HG03103 (cell line): ENCODE measurements around the gene DOCK3.
"Not testable (repeated sequence)": the region's sequence is repeated elsewhere in the genome, so short reads cannot be mapped to it uniquely, and the experiment has no call there.

Source experiments
- ATAC-seq: cut with Tn5 transposase; IDR thresholded peaks from one replicate; pipeline ENCODE4 v1.9.1; 2021; ENCODE audit warnings: low read depth; ENCODE audit not compliant: unreplicated experiment

DOCK3 gene

DNA sequence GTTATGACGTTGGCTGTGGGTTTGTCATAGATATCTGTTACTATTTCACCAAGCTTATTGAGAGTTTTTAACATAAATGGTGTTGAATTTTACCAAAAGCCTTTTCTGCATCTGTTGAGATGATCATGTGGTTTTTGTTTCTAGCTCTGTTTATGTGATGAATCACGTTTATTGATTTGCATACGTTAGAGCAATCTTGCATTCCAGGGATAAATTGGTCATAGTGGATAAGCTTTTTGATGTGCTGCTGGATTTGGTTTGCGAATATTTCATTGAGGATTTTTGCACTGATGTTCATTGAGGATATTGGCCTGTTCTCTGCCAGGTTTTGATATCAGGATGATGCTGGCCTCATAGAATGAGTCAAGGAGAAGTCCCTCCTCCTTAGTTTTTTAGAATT lies 117.8 kb downstream of the DOCK3 start:
- ATAC-seq: no peak

DNA sequence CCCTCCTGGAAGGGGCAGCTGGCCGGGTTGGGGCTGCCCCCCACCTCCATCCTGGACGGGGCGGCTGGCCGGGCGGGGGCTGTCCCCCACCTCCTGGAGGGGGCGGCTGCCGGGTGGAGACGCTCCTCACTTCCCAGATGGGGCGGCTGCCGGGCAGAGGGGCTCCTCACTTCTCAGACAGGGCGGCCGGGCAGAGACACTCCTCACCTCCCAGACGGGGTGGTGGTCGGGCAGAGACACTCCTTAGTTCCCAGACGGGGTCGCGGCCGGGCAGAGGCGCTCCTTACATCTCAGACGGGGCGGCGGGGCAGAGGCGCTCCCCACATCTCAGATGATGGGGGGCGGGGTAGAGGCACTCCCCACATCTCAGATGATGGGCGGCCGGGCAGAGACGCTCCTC lies 129.1 kb downstream of the DOCK3 start:
- ATAC-seq: not testable (repeated sequence)

DNA sequence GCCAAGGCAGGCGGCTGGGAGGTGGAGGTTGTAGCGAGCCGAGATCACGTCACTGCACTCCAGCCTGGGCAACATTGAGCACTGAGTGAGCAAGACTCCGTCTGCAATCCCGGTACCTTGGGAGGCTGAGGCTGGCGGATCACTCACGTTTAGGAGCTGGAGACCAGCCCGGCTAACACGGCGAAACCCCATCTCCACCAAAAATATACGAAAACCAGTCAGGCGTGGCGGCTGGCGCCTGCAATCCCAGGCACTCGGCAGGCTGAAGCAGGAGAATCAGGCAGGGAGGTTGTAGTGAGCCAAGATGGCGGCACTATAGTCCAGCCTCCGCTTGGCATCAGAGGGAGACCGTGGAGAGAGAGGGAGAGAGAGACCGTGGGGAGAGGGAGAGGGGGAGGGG lies 129.6 kb downstream of the DOCK3 start:
- not testable (repeated sequence) for ATAC-seq

DNA sequence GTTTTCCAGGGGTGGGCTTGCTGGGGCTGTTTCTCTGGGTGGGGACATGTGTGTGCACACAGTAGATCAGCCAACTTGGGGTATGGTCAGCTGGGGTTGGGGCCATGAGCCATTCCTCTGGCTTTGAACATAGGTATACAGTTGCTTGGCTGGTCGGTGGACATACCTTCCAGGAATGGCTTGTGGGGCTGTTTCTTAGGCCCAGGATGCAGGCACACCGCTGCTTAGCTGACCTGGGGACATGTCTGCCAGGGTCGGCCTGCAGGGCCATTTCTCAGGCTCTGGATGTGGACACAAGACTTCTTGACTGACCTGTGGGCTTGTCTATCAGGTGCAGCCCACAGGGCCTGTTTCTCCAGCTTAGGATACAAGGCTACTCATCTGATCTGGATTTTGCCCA lies 130.6 kb downstream of the DOCK3 start:
- no peak for ATAC-seq

DNA sequence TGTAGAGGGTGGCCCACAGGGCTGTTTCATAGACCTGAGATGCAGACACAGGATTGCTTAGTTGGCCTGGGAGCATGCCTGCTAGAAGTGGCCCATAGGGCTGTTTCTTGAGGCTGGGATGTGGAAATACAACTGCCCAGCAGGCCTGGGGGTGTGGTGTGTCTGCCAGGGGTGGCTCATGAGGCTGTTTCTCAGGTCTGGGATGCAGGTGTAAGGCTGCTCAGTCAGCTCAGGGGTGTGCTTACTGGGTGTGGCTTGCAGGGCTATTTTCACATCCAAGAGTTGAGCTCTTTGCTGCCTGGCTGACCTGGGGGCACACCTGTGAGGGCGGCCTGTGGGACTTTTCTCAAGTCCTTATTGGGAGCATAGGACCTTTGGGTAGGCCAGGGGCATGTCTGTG lies 131.3 kb downstream of the DOCK3 start:
- no peak for ATAC-seq

DNA sequence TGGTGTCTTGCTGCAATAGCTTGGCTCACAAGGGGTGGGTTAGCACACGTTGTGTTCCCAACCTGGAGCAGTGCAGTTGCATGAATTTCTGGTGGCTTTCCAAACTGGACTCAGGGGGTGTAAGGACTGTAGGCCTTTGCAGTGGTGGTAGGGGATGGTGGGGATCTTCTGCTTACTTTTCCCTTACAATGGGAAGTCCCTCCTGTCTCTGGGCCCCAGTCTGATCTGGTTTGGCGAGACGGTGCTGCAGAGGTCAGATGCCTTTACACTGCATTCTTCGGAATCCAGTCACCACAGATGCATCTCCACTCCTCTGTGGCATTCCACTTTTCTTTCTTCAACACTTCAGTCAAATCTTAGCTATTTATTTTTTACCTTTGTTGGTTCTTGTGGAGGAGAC lies 132.1 kb downstream of the DOCK3 start:
- ATAC-seq: no peak

DNA sequence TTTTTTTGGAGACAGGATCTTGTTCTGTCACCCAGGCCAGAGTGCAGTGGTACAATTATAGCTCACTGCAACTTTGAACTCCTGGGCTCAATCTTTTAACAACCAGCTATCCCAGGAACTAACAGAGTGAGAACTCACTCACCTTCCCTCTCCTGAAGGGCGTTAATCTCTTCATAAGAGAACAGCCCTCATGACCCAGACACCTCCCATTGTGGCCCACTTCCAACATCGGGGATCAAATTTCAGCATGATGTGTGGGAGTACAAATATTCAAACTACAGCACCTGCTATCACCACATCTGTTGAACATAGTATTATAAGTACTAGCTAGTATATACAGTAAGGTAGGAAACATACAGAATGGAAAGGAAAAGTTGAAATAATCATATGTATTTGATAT lies 132.5 kb downstream of the DOCK3 start:
- ATAC-seq: no peak

DNA sequence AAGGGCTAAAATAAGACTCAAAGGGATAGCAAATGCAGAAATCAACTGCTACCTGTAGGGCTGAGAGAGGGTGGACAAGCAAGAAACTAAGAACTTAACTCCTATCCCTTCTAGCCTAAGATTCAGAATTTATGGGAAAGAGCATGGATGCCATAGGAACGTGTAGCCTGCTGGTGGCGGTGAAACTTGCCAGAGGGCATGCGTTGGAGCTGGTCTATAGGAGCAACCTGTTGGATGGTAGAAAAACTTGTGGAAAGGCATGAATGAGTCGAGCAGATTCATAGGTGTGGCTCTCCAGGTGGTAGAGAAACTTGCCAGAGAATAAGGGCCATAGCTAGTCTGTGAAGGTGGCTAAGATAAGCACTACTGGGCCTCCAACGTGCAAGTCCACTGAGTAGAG lies 137.2 kb downstream of the DOCK3 start:
- no peak for ATAC-seq

DNA sequence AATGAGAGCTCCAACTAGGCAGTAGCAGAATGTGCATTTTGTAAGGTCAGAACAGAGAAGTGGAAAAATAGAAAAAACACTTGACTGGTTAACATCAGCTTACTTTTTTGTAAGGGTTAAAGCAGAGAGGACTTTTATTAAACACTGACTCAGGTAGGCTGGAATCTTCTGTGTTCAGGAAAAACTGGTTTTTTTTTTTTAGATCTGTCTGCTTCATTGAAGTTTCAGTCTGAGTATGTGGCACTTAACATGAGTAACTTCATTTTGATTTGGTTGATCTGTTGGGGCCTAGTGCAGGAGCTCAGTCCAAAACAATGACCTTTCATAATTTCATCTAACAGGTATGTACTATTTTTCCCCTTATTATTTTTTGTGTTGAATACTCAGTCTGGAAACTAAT lies 141.1 kb downstream of the DOCK3 start:
- ATAC-seq: no peak

DNA sequence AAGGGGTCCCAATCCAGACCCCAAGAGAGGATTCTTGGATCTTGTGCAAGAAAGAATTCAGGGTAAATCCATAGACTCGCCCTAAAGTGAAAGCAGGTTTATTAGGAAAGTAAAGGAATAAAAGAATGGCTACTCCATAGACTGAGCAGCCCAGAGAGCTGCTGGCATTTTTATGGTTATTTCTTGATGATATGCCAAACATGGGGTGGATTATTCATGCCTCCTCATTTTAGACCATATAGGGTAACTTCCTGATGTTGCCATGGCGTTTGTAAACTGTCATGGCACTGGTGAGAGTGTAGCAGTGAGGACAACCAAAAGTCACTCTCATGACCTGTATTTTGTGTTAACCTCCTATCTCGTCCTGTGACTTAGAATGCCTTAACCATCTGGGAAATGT lies 142.2 kb downstream of the DOCK3 start:
- ATAC-seq: no peak

DNA sequence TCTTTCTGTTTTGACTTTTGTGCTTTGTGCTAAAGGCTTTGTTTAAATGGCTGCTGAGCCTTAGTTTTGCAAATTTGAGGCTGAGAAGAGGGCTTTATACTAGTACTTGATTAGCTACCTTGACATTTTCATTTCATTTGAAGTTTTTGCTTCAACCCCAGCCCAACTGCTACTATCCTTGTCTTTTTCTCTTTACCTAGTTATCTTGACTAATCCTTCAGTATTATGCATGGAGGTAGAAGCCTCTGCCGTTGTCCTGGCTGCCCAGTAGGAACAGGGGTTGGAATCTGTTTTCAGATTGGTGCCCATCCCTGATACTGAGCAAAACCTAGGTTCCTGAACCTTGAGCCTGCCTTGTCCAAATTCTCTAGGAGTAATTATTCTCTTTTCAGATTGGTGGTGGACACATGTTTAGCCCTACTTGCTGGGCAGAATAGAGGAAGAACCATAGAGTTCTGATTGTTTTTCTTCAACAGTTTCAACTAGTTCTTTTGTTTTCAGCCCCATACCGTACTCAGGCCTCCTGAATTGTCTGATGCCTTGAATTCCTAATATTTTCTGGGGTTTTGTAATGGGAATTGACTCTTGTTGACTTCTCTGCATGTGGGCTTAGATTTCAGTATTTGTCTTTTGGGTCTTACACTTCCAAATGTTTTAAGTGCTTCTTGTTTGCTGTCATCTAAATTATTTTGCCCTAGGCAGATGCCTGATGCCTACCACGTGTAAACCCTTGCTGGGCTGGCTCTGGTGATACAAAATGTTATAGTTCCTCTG lies 143.2 kb downstream of the DOCK3 start:
- ATAC-seq: no peak

DNA sequence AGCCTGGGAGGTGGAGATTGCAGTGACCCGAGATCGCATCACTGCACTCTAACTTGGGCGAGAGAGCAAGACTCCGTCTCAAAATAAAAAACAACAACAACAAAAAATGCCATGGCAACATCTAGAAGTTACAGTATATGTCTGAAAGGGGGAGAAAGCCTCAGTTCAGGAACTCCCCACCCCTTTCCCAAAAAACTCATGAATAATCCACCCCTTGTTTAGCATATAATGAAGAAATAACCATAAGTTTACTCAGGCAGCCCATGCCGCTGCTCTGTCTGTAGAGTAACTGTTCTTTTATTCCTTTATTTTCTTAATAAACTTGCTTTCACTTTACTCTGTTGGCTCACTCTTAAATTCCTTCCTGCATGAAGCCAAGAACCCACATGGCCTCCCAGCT lies 145.2 kb downstream of the DOCK3 start:
- ATAC-seq: no peak

DNA sequence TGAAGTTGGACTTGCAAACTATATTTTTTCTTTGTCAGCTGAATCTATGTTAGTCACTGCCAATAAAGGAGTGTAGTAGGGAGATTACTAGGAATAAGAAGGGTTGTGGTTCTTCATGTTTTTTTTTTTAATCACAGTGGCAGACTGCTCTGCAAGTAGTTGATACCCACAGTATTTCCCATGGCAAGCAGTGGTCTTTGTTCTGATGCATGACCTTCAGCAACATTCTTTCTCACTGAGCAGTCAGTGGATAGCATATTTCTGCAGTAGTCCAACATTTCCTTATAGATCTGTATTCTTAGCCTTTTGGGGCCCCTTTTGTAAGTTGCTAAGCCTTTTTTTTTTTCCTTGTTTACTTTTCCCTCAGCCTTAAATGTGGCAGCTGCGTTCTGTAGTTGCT lies 151.1 kb downstream of the DOCK3 start:
- ATAC-seq: no peak

DNA sequence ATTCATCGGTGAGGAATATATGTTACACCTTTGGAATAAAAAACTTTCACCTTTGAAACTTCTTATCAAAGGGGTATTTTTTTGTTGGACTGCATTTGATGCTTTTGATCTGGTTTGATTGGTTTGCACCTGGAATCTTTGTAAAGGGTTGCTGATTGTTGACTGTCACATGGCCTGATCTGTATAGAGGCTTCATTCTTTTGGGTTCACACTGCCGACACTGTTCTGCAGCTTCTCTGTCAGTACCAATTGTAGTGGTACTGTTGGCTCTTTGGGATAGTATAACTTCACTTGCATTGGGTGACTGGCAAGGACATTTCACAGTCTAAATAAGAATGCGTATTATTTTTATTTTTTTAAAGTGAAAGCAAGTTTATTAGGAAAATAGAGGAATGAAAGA lies 155.7 kb downstream of the DOCK3 start:
- ATAC-seq: no peak

DNA sequence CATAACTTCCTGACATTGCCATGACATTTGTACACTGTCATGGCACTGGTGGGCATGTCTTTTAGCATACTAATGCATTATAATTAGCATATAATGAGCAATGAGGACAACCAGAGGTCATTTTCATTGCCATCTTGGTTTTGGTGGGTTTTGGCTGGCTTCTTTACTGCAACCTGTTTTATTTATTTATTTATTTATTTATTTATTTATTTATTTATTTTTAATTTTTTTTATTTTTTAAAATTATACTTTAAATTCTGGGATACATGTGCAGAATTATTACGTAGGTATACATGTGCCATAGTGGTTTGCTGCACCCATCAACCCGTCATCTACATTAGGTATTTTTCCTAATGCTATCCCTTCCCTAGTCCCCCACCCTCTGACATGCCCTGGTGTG lies 156.3 kb downstream of the DOCK3 start:
- ATAC-seq: not testable (repeated sequence)

DNA sequence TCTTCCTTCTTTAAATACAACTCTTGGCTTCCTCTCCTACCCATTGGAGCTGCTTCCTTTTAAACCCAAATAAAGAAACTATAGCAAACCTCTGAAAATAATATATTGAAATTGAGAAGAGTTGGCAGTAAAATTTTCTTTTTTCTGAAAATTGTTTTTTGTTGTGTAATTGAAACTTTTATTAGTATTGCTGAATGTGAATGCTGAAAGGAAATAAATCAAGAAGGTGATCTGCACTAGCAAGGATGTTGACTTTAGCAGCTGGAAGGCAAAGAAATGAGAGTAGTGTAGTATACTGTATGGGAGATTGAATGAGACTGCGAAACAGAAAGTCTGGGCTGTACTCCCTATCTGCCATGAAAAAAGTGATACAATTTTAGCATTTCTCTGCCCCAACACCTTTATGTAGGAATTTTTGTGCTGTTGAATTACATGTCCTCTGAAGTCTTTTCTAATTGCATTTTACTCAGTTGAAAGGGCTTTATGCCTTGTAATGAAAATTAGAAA lies 166.3 kb downstream of the DOCK3 start:
- no peak for ATAC-seq

DNA sequence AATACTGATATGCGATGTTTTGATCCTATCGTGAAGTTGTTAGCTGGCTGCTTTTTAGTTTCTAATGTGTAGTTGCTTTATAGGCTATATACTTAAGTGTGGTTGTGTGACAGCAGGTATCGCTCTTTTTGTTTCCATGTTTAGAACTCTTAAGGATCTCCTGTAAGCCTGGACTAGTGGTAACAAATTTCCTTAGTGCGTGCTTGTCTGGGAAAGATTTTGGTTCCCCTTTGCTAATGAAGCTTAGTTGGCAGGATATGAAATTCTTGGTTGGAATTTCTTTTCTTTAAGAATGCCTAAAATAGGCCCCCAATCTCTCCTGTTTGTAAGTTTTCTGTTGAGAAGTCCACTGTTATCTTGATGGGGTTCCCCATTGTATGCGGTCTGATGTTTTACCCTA lies 173.6 kb downstream of the DOCK3 start:
- no peak for ATAC-seq

DNA sequence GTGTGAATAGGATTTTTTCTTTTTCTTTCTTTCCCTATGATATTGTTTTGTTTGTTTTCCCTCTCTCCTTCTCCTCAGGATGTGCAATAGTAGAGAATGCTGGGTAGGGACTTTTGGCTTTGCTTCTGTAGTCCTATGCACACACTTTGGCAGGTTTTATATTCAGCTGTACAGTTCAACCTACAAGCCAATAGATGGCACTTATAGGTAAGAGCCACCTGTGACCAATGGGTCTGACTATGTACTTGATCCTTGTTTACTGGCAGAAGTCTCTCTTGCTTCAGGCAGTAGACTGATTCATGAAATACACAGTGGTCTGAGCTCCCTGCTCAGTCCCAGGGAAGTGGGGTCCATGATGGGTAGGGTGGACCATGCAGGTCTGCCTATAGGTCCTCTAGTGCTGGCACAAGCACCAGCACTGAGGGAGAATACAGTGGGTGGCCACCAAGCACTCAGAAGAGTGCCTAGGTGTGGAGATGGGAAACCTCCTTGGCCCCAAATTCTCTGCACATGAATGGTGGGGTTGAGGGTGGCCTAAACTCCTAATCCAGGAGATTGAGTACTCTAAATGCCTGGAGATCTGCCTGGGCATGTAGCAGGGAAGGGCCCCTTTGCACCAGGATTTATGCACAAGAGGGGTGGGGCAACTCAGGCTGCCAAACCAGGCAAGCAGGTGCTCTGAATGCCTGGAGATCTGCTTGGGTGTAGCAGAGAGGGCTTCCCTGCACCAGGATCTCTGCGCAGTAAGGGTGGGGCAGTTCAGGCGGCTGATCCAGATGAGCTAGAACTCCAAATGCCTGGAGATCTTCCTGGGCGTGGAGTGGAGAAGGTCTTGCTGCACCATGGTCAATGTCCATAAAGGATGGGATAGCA lies 176.1 kb downstream of the DOCK3 start:
- ATAC-seq: no peak

DNA sequence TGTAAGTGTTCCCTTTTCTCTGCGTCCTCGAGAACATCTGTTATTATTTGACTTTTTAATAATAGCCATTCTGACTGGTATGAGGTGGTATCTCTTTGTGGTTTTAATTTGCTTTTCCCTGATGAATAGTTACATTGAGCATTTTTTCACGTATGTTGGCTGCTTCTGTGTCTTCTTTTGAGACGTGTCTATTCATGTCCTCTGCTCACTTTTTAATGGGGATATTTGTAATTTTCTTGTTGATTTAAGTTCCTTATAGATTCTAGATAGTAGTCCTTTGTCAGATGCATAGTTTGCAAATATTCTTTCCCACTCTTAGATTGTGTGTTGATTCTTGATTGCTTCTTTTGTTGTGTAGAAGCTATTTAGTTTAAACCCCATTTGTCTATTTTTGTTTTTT lies 179.2 kb downstream of the DOCK3 start:
- ATAC-seq: no peak

DNA sequence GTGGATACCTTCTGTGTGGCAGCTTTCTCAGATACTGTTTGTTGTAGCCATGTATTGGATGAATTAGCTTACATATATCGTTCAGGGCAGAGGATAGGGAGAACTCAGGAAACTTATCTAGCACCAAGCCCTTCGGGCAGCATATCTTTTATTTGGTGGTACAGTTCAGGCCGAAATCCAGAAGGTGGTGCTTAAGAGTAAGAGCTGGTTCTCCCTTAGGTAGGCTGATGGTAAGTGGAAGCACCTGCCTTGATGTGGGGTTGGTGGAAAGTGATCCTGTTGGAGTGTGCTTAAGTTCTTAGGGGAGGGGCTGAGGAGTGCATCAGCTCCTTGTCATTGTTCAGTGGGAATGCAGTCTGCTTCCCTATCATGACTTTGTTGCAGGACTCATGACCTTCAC lies 187.5 kb downstream of the DOCK3 start:
- no peak for ATAC-seq

DNA sequence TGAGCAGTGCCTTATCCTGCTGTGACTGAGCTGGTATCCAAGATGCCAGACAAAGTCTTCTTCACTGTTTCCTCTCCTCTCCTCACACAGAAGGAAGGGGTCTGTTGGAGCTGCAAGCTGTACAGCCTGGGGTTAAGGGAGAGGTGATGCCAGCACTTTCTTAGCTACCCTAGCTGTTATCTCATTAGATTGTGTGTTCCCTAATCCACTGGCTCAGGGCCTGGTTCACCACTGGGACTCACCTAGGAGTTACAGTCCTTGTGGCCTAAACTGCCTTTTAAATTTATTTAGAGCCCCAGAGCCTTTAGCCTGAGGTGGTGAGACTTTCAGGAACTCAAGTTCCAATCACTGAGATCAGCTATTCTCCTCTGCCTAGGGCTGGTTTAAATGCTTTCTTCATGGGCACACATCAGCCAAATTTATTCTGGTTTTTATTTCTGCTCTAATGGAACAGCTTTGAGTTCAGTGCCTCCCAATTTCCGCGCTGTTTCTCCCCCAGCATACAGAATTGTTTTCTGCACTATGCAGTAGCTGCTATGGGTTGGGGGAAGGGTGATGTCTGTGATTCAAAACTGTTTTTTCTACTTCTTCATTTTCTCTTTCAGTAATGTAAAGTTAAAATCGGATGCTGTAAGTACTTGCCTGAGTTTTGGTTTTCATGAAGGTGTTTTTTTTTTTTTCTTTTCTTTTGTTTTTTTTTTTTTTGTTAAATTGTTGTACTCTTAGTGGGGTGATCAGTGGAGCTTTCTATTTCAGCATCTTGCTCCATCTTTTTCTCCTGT lies 198.8 kb downstream of the DOCK3 start:
- ATAC-seq: no peak
